Lung (tissue), 12 donors: ENCODE data around the gene EXOC4. TPM values are rescaled to one million over a fixed set of nuclear protein-coding genes. Genes with fewer than 3 reads are reported as not detected.

Experiments
- ATAC-seq: fragments of 200-7000 bp; cut with Tn5 transposase; one replicate; pipeline ENCODE4 v1.9.1; 2020; ENCODE audit warnings: moderate number of reproducible peaks; ENCODE audit not compliant: insufficient read depth, low FRiP score
- DNase-seq, 3 donors: peaks; one replicate each; pipeline ENCODE4 v3.0.0-alpha.2; 2013 to 2017
- H3K27ac ChIP-seq, 2 donors: one replicate each; pipeline ENCODE4 v1.5.1; 2013; ENCODE audit warnings: mild to moderate bottlenecking in 2 of 2, moderate library complexity in 2 of 2, control low read depth in 1 of 2, inconsistent platforms in 1 of 2, low read depth in 1 of 2, low read length in 1 of 2
- H3K27me3 ChIP-seq, 3 donors: one replicate each; pipeline ENCODE4 v1.5.1; 2013; ENCODE audit warnings: low read length in 2 of 3; ENCODE audit not compliant: control insufficient read depth in 3 of 3, insufficient read depth in 3 of 3
- H3K36me3 ChIP-seq, 4 donors: one replicate each; pipeline ENCODE4 v1.5.1; 2013; ENCODE audit warnings: low read length in 4 of 4, mild to moderate bottlenecking in 1 of 4, moderate library complexity in 1 of 4; ENCODE audit not compliant: control insufficient read depth in 4 of 4, insufficient read depth in 4 of 4
- H3K4me1 ChIP-seq, 5 donors: one replicate each; pipeline ENCODE4 v1.5.1; 2013; ENCODE audit warnings: low read length in 5 of 5, mild to moderate bottlenecking in 2 of 5, moderate library complexity in 1 of 5; ENCODE audit not compliant: control insufficient read depth in 5 of 5, insufficient read depth in 5 of 5
- H3K4me3 ChIP-seq: one replicate; pipeline ENCODE4 v1.5.1; 2013; ENCODE audit warnings: mild to moderate bottlenecking, control low read depth, moderate library complexity
- H3K9ac ChIP-seq, 2 donors: one replicate each; pipeline ENCODE4 v1.5.1; 2013; ENCODE audit warnings: low read length in 2 of 2, control low read depth in 1 of 2; ENCODE audit not compliant: insufficient read depth in 1 of 2
- H3K9me3 ChIP-seq, 4 donors: one replicate each; pipeline ENCODE4 v1.5.1; 2013; ENCODE audit warnings: low read length in 3 of 4, mild to moderate bottlenecking in 1 of 4, moderate library complexity in 1 of 4; ENCODE audit not compliant: control insufficient read depth in 4 of 4, insufficient read depth in 3 of 4
- CTCF ChIP-seq: IDR thresholded peaks from 2 replicates; pipeline ENCODE4 v1.5.1; 2012; ENCODE audit warnings: mild to moderate bottlenecking; ENCODE audit errors: control extremely low read depth, extremely low read depth
- WGBS, 2 donors: extraction: QIAGEN DNeasy Blood & Tissue Kit; methylation state at CpG; one replicate each; pipeline ENCODE4 v1.1.7; 2013; 5-methylcytosine and 5-hydroxymethylcytosine counted together
- polyA plus RNA-seq, 2 donors: library from polyadenylated mRNA; stranded (reverse); fragments of 200-250 nt; gene quantifications; one replicate each; pipeline ENCODE4 v1.2.1, GENCODE V29; 2013
- total RNA-seq, 2 donors: library from RNA; depleted of rRNA in 1 of 2; stranded (reverse); fragments of >200 nt in 1 of 2; gene quantifications; one replicate each; pipeline ENCODE4 v1.2.1, GENCODE V29; 2014 to 2021
- donor health status: control.
- donor health status: control.
- donor health status: Bipolar disorder and iron deficiency.
- donor health status: healthy.
- donor health status: DM: yes; HTN: yes; CAD: no.

The EXOC4 gene
- total and polyA plus RNA-seq, 4 donors = 10.3 to 232 (median 47.4) TPM

GRCh38 chr7:133593561-133593960 lies 340.7 kb downstream of the EXOC4 start:
- ATAC-seq = no peak

GRCh38 chr7:133601617-133602016 lies 348.7 kb downstream of the EXOC4 start:
- TF ChIP-seq CTCF = no peak
- H3K9me3 ChIP-seq = no peaks in the 10 kb centered on the region
- no peak for ATAC-seq
- DNase-seq = no peak
- no peak overlapping the region for H3K4me3 ChIP-seq
- WGBS, 2 donors = 64 to 68% methylated on average over 2 of the region's 2 CpGs
- no peak overlapping the region for H3K27ac ChIP-seq
- H3K9ac ChIP-seq = no peak overlapping the region
- H3K27me3 ChIP-seq = no peaks in the 10 kb centered on the region
- H3K4me1 ChIP-seq = peaks cover 0 to 3% (median 0%) of the 10 kb centered on the region in 5 donors
- no peaks in the 10 kb centered on the region for H3K36me3 ChIP-seq

More at GRCh38 chr7:133593561-133593960, 340.7 kb downstream of the EXOC4 start:
- no peaks in the 10 kb centered on the region for H3K27me3 ChIP-seq
- peaks cover 0 to 2% (median 0%) of the 10 kb centered on the region in 4 donors for H3K36me3 ChIP-seq
- no peak for DNase-seq
- no peak overlapping the region for H3K27ac ChIP-seq
- no peaks in the 10 kb centered on the region for H3K9me3 ChIP-seq
- no peaks in the 10 kb centered on the region for H3K4me1 ChIP-seq
- TF ChIP-seq CTCF = no peak
- no peak overlapping the region for H3K9ac ChIP-seq
- no peak overlapping the region for H3K4me3 ChIP-seq

GRCh38 chr7:133602291-133602690 lies 349.4 kb downstream of the EXOC4 start:
- Histone ChIP-seq H3K4me3 (no peak overlapping the region), H3K9ac (no peak overlapping the region), H3K36me3 (no peaks in the 10 kb centered on the region), H3K27me3 (no peaks in the 10 kb centered on the region), H3K27ac (no peak overlapping the region), H3K9me3 (no peaks in the 10 kb centered on the region), H3K4me1 (peaks cover 0 to 3% (median 0%) of the 10 kb centered on the region in 5 donors)
- ATAC-seq = no peak
- DNase-seq = no peak
- 83 to 91% methylated on average over 4 of the region's 4 CpGs for WGBS, 2 donors
- no peak for TF ChIP-seq CTCF

GRCh38 chr7:133606991-133607390 lies 354.1 kb downstream of the EXOC4 start:
- Histone ChIP-seq H3K4me3 (no peak overlapping the region), H3K36me3 (no peaks in the 10 kb centered on the region), H3K9ac (no peak overlapping the region), H3K4me1 (no peaks in the 10 kb centered on the region), H3K27ac (no peak overlapping the region), H3K9me3 (no peaks in the 10 kb centered on the region), H3K27me3 (no peaks in the 10 kb centered on the region)
- 91 to 94% methylated on average over 4 of the region's 4 CpGs for WGBS, 2 donors
- no peak for TF ChIP-seq CTCF
- DNase-seq (no peak), ATAC-seq (no peak)
